HepG2 (cell line): Measurements from ENCODE around the gene SPRED2. TPM values are rescaled to one million over a fixed set of nuclear protein-coding genes. Genes with fewer than 3 reads are reported as not detected.

Experiments used
- ATF3 ChIP-seq: sonication (generic); formaldehyde crosslinking; IDR thresholded peaks from 2 replicates; pipeline ENCODE4 v1.4.0; 2020; ENCODE audit warnings: missing genetic modification reagents
- CENPBD1 ChIP-seq: sonication (generic); formaldehyde crosslinking; IDR thresholded peaks from 2 replicates; pipeline ENCODE4 v1.8.0; 2022; ENCODE audit warnings: missing genetic modification reagents, low read depth, mild to moderate bottlenecking, borderline replicate concordance
- FLYWCH1 ChIP-seq: sonication (generic); formaldehyde crosslinking; IDR thresholded peaks from 2 replicates; pipeline ENCODE4 v1.8.1; 2023; ENCODE audit warnings: mild to moderate bottlenecking, missing genetic modification reagents
- GTF3A ChIP-seq: sonication (generic); formaldehyde crosslinking; conservative IDR thresholded peaks from 2 replicates; pipeline ENCODE4 v1.4.0; 2020; ENCODE audit warnings: mild to moderate bottlenecking, missing genetic modification reagents
- HOMEZ ChIP-seq: IDR thresholded peaks from 2 replicates; pipeline ENCODE4 v1.6.1; 2016; ENCODE audit warnings: low read depth
- HOXA3 ChIP-seq: sonication (generic); formaldehyde crosslinking; IDR thresholded peaks from 2 replicates; pipeline ENCODE4 v1.5.0; 2020; ENCODE audit warnings: missing genetic modification reagents
- ISL2 ChIP-seq: sonication (generic); formaldehyde crosslinking; IDR thresholded peaks from 2 replicates; pipeline ENCODE4 v1.5.0; 2020; ENCODE audit warnings: missing genetic modification reagents
- NR2F6 ChIP-seq, 2 experiments: IDR thresholded peaks; 2 replicates each; pipeline ENCODE4 v1.6.1; 2016; ENCODE audit warnings: antibody characterized with exemption in 1 of 2, mild to moderate bottlenecking in 1 of 2
- POLR2A ChIP-seq, 2 experiments: IDR thresholded peaks; 2 replicates each; pipeline ENCODE4 v1.6.1; 2011; ENCODE audit warnings: low read depth in 2 of 2, low read length in 2 of 2, mild to moderate bottlenecking in 1 of 2, moderate library complexity in 1 of 2; ENCODE audit not compliant: insufficient read depth in 1 of 2
- TFDP1 ChIP-seq: IDR thresholded peaks from 2 replicates; pipeline ENCODE4 v1.6.1; 2016; ENCODE audit warnings: missing compliant biosample characterization, missing genetic modification reagents, borderline replicate concordance
- UBTF ChIP-seq: sonication (generic); formaldehyde crosslinking; IDR thresholded peaks from 2 replicates; pipeline ENCODE4 v1.4.0; 2020; ENCODE audit warnings: mild to moderate bottlenecking, missing genetic modification reagents
- ZBTB25 ChIP-seq: IDR thresholded peaks from 2 replicates; pipeline ENCODE4 v1.6.1; 2018; ENCODE audit warnings: missing genetic modification reagents
- ZNF367 ChIP-seq: sonication (generic); formaldehyde crosslinking; IDR thresholded peaks from 2 replicates; pipeline ENCODE4 v1.4.0; 2020; ENCODE audit warnings: missing genetic modification reagents, borderline replicate concordance
- ZNF510 ChIP-seq: sonication (generic); formaldehyde crosslinking; IDR thresholded peaks from 2 replicates; pipeline ENCODE4 v1.4.0; 2020; ENCODE audit warnings: low read depth, mild to moderate bottlenecking, missing genetic modification reagents
- ZNF850 ChIP-seq: sonication (generic); formaldehyde crosslinking; conservative IDR thresholded peaks from 2 replicates; pipeline ENCODE4 v1.9.0; 2021; ENCODE audit warnings: mild to moderate bottlenecking, missing genetic modification reagents
- polyA plus RNA-seq, 8 experiments: library from polyadenylated mRNA; depleted of rRNA in 3 of 8; stranded (reverse) in 7 of 8; unstranded in 1 of 8; fragments of >200 nt; fragmentation: Illumina TruSeq in 4 of 8; extraction: Trizol in 4 of 8; gene quantifications; 2 replicates each; pipeline versions ENCODE4 v1.2.1 to v1.2.3, GENCODE V29; 2011 to 2016; ENCODE audit warnings: low read depth in 4 of 8, missing spikeins in 1 of 8, mixed read lengths in 1 of 8; ENCODE audit not compliant: insufficient read depth in 1 of 8
- total RNA-seq, 5 experiments: library from RNA; depleted of rRNA; stranded (reverse); fragments of >200 nt; fragmentation: Illumina TruSeq; extraction: Trizol; gene quantifications; 2 replicates each; pipeline ENCODE4 v1.2.3, GENCODE V29; 2016; ENCODE audit warnings: low read depth in 1 of 5
- TF ChIP-seq, protein P1 (sequence below): sonication (generic); formaldehyde crosslinking; IDR thresholded peaks from 2 replicates; pipeline ENCODE4 v1.5.0; 2020; ENCODE audit warnings: missing genetic modification reagents
- TF ChIP-seq, protein P2 (sequence below): sonication (generic); formaldehyde crosslinking; conservative IDR thresholded peaks from 2 replicates; pipeline ENCODE4 v1.4.0; 2020; ENCODE audit warnings: missing genetic modification reagents
- TF ChIP-seq, protein P3 (sequence below): sonication (generic); formaldehyde crosslinking; IDR thresholded peaks from 2 replicates; pipeline ENCODE4 v1.5.0; 2020; ENCODE audit warnings: mild to moderate bottlenecking, low read depth, missing genetic modification reagents, borderline replicate concordance
- TF ChIP-seq, protein P4 (sequence below): IDR thresholded peaks from 2 replicates; pipeline ENCODE4 v1.6.1; 2016; ENCODE audit warnings: low read depth, control low read depth

The SPRED2 gene
- total and polyA plus RNA-seq, 2 of the 13 experiments (the other 11 are each of a cell fraction or from before 2014, with no cell fraction given): 13.0 to 37.0 TPM

DNA sequence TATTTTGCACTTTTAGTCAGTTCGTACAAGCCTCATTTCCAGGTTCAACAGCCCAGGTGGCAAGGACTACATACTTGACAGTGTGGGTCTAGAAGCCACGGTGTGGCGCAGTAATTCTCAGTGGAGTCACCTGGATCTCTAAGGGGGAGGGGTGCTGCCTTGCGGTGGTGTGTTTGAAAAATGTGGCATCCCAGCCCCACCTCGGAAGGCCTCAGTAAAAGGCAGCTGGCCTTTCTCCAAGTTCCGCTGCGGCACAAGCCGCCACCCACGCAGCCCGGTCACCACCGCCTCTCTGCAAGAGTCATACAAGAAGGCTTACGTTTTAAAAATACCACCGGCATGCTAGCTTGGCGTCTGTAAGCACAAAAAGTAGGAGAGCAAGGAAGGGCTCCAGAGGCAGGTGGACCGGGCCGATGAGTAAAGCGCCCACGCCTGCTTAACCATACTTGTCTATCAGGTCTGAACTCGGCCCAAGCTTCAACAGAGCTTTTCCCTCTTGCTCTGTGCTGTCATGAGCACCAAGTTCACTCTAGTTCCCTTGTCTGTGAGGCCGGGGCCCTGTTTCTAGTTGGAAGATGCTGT, 49.5 kb downstream of the SPRED2 start (continued):
- TF ChIP-seq ATF3 (CRISPR knock-in tag): peak; percentile 52; the same call in 1 of the 2 replicates
- TF ChIP-seq ISL2 (CRISPR knock-in tag): no peak
- TF ChIP-seq, protein P1, sequence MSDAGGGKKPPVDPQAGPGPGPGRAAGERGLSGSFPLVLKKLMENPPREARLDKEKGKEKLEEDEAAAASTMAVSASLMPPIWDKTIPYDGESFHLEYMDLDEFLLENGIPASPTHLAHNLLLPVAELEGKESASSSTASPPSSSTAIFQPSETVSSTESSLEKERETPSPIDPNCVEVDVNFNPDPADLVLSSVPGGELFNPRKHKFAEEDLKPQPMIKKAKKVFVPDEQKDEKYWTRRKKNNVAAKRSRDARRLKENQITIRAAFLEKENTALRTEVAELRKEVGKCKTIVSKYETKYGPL (CRISPR knock-in tag): no peak
- TF ChIP-seq, protein P2, sequence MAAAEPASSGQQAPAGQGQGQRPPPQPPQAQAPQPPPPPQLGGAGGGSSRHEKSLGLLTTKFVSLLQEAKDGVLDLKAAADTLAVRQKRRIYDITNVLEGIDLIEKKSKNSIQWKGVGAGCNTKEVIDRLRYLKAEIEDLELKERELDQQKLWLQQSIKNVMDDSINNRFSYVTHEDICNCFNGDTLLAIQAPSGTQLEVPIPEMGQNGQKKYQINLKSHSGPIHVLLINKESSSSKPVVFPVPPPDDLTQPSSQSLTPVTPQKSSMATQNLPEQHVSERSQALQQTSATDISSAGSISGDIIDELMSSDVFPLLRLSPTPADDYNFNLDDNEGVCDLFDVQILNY (CRISPR knock-in tag): no peak
- no peak for TF ChIP-seq GTF3A
- TF ChIP-seq ZNF850: no peak
- no peak for TF ChIP-seq ZNF367 (CRISPR knock-in tag)
- no peak for TF ChIP-seq POLR2A (IDR thresholded peaks at IDR 0.05; ENCODE audit: insufficient read depth in 1 of 2, low read depth in 2 of 2, low read length in 2 of 2)
- peak; percentile 63 for TF ChIP-seq HOXA3 (CRISPR knock-in tag)
- TF ChIP-seq, protein P3, sequence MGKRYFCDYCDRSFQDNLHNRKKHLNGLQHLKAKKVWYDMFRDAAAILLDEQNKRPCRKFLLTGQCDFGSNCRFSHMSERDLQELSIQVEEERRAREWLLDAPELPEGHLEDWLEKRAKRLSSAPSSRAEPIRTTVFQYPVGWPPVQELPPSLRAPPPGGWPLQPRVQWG (CRISPR knock-in tag): no peak
- no peak for TF ChIP-seq ZNF510 (CRISPR knock-in tag)
- TF ChIP-seq, protein P4, sequence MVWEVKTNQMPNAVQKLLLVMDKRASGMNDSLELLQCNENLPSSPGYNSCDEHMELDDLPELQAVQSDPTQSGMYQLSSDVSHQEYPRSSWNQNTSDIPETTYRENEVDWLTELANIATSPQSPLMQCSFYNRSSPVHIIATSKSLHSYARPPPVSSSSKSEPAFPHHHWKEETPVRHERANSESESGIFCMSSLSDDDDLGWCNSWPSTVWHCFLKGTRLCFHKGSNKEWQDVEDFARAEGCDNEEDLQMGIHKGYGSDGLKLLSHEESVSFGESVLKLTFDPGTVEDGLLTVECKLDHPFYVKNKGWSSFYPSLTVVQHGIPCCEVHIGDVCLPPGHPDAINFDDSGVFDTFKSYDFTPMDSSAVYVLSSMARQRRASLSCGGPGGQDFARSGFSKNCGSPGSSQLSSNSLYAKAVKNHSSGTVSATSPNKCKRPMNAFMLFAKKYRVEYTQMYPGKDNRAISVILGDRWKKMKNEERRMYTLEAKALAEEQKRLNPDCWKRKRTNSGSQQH (CRISPR knock-in tag): no peak
- 0 out of 2 replicates have a peak, but pooled peaks have one; percentile 10 for TF ChIP-seq NR2F6 (IDR thresholded peaks at IDR 0.05)
- TF ChIP-seq NR2F6 (CRISPR knock-in tag; IDR thresholded peaks at IDR 0.05): peak; percentile 41; the same call in 1 of the 2 replicates
- TF ChIP-seq HOMEZ (CRISPR knock-in tag): no peak
- TF ChIP-seq ZBTB25 (CRISPR knock-in tag): peak; percentile 80
- TF ChIP-seq FLYWCH1: no peak
- peak; percentile 41; the same call in 1 of the 2 replicates for TF ChIP-seq TFDP1 (CRISPR knock-in tag)
- TF ChIP-seq UBTF (CRISPR knock-in tag): peak; percentile 65
- TF ChIP-seq CENPBD1 (CRISPR knock-in tag): no peak
